ENCODE results near the gene MGLL.

Gene MGLL

GRCh38 chr3:127789990-127790881 lies 32.1 kb downstream of the MGLL start:
- H3F3A ChIP-seq (ENCODE audit: insufficient read depth, low read length), result no peaks in the 10 kb centered on the region
- no peaks in the 10 kb centered on the region for H3K79me2 ChIP-seq (ENCODE audit: low read length)
- H3K36me3 ChIP-seq (replicated peaks; ENCODE audit: insufficient read depth, low read length), result no peaks in the 10 kb centered on the region
- no peak overlapping the region for H3K4me2 ChIP-seq (ENCODE audit: low read depth, low read length)
- H3K4me3 ChIP-seq (ENCODE audit: low read length), result no peak overlapping the region
- no peaks in the 10 kb centered on the region for H3K27me3 ChIP-seq (replicated peaks; ENCODE audit: insufficient read depth, low read length)
- H3K9me3 ChIP-seq (replicated peaks; ENCODE audit: insufficient read depth, low read length), result no peaks in the 10 kb centered on the region
- H2AFZ ChIP-seq (ENCODE audit: low read length), result no peak overlapping the region
- no peaks in the 10 kb centered on the region for H4K20me1 ChIP-seq (ENCODE audit: insufficient read depth, low read length)
- TF ChIP-seq EZH2 (optimal IDR thresholded peaks at IDR 0.05; ENCODE audit: low read depth, low read length) (no peak), CTCF (IDR thresholded peaks at IDR 0.05; ENCODE audit: low read length) (no peak), EZH2phosphoT487 (IDR thresholded peaks at IDR 0.05; ENCODE audit: low read length) (no peak)
- no peaks in the 10 kb centered on the region for H3K4me1 ChIP-seq (ENCODE audit: low read length)
- no peaks in the 10 kb centered on the region for H3K9me2 ChIP-seq (replicated peaks; ENCODE audit: insufficient read depth, low read length)
- H3K27ac ChIP-seq (ENCODE audit: low read length), result no peak overlapping the region
- no peak for DNase-seq
- H3K9ac ChIP-seq (ENCODE audit: low read length), result no peak overlapping the region

DNA sequence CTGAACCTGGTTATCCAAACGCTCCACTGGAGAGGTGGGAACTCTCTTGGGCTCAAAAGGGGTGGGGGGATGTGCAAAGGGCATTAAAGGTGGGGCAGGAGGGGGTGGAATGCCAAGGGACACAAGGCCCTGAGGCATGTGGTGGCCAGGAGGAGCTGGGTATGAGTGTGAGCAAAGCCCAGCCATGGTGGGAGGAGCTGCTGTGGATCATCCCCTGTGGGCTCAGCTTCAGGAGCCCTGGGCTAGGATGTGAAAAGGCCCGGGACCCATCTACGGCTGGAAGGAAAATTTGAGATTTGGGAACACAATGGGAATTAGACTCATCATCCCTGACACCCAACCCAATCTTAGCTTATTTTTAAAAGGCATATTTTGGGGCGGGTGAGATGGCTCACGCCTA lies 33.3 kb downstream of the MGLL start:
- Histone ChIP-seq H3K4me2 (ENCODE audit: low read depth, low read length) (no peak overlapping the region), H3K4me3 (ENCODE audit: low read length) (no peak overlapping the region), H3K79me2 (ENCODE audit: low read length) (no peaks in the 10 kb centered on the region), H3K9ac (ENCODE audit: low read length) (no peak overlapping the region), H3F3A (ENCODE audit: insufficient read depth, low read length) (no peaks in the 10 kb centered on the region), H3K4me1 (ENCODE audit: low read length) (no peaks in the 10 kb centered on the region), H3K27me3 (replicated peaks; ENCODE audit: insufficient read depth, low read length) (no peaks in the 10 kb centered on the region), H3K9me3 (replicated peaks; ENCODE audit: insufficient read depth, low read length) (no peaks in the 10 kb centered on the region), H3K36me3 (replicated peaks; ENCODE audit: insufficient read depth, low read length) (no peaks in the 10 kb centered on the region), H3K27ac (ENCODE audit: low read length) (no peak overlapping the region), H2AFZ (ENCODE audit: low read length) (no peak overlapping the region), H4K20me1 (ENCODE audit: insufficient read depth, low read length) (no peaks in the 10 kb centered on the region), H3K9me2 (replicated peaks; ENCODE audit: insufficient read depth, low read length) (no peaks in the 10 kb centered on the region)
- TF ChIP-seq EZH2 (optimal IDR thresholded peaks at IDR 0.05; ENCODE audit: low read depth, low read length) (no peak), CTCF (IDR thresholded peaks at IDR 0.05; ENCODE audit: low read length) (no peak), EZH2phosphoT487 (IDR thresholded peaks at IDR 0.05; ENCODE audit: low read length) (no peak)
- no peak for DNase-seq

DNA sequence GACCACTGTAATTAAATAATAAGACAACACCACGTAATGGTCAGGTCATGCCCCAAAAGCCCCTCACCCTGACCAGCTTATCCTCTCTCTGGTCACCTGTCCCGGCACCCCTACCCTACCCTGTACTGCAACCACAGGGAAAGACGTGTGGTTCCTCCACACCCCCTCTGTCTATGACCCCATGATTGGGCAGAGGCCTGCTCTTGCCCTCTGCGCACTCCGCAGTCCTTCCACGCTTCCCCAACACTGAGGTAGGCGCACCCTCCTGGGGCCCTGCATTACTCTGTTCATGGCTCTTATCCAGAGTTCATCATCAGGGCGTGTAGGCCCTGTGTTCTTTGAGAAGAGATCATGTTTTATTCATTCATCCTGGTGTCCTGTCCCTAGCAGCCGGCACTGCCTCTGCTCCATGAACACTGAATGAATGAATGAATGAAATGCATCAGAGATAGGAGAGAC lies 33.8 kb downstream of the MGLL start:
- H3K4me3 ChIP-seq (ENCODE audit: low read length), result no peak overlapping the region
- no peaks in the 10 kb centered on the region for H3K9me2 ChIP-seq (replicated peaks; ENCODE audit: insufficient read depth, low read length)
- no peak for TF ChIP-seq EZH2phosphoT487 (IDR thresholded peaks at IDR 0.05; ENCODE audit: low read length)
- TF ChIP-seq EZH2 (optimal IDR thresholded peaks at IDR 0.05; ENCODE audit: low read depth, low read length), result no peak
- no peak for TF ChIP-seq CTCF (IDR thresholded peaks at IDR 0.05; ENCODE audit: low read length)
- no peak overlapping the region for H3K27ac ChIP-seq (ENCODE audit: low read length)
- no peak overlapping the region for H2AFZ ChIP-seq (ENCODE audit: low read length)
- H3K9me3 ChIP-seq (replicated peaks; ENCODE audit: insufficient read depth, low read length), result no peaks in the 10 kb centered on the region
- H3K9ac ChIP-seq (ENCODE audit: low read length), result no peak overlapping the region
- H3K27me3 ChIP-seq (replicated peaks; ENCODE audit: insufficient read depth, low read length), result no peaks in the 10 kb centered on the region
- H3K79me2 ChIP-seq (ENCODE audit: low read length), result no peaks in the 10 kb centered on the region
- no peak for DNase-seq
- no peak overlapping the region for H3K4me2 ChIP-seq (ENCODE audit: low read depth, low read length)
- no peaks in the 10 kb centered on the region for H3K4me1 ChIP-seq (ENCODE audit: low read length)
- H4K20me1 ChIP-seq (ENCODE audit: insufficient read depth, low read length), result no peaks in the 10 kb centered on the region
- no peaks in the 10 kb centered on the region for H3F3A ChIP-seq (ENCODE audit: insufficient read depth, low read length)
- H3K36me3 ChIP-seq (replicated peaks; ENCODE audit: insufficient read depth, low read length), result no peaks in the 10 kb centered on the region

Measured in MM.1S (cell line).